Measurements from ENCODE around the gene QRICH1. TPM values are rescaled to one million over a fixed set of nuclear protein-coding genes. Genes with fewer than 3 reads are reported as not detected.

QRICH1 gene
- total RNA-seq, 1 experiment from 2014 or later = 123 TPM

- Mint-ChIP-seq H3K27ac (peak overlapping the region; percentile 5; the same call in 1 of the 2 replicates), H3K27me3 (ENCODE audit: low read depth) (no peaks in the 10 kb centered on the region; the same call in 1 of the 2 replicates), H3K9me3 (no peaks in the 10 kb centered on the region), H3K36me3 (no peaks in the 10 kb centered on the region), H3K4me1 (peaks cover 12% of the 10 kb centered on the region), H3K4me3 (peak overlapping the region; percentile 89)
- ChIA-PET POLR2A (interaction anchor here (1.5 kb wide), 1 partner anchor 38 kb away, joined by 6 read pairs; the partner anchor contains the start of gene QRICH1), CTCF (interaction anchor here (1.2 to 3.4 kb wide), 8 partner anchors 11 to 445 kb away, joined by 3 to 36 read pairs (median 7); partner anchors contain the start of genes KLHDC8B, NDUFAF3, QRICH1 and USP19)
- no peak for DNase-seq (ENCODE audit: low spot score)
- no peak for ATAC-seq
- TF ChIP-seq CTCF (IDR thresholded peaks at IDR 0.05) (no peak), MYBL2 (CRISPR knock-in tag; IDR thresholded peaks at IDR 0.05) (no peak), CDX4 (CRISPR knock-in tag; IDR thresholded peaks at IDR 0.05; ENCODE audit: borderline replicate concordance) (no peak), ZNF532 (CRISPR knock-in tag; IDR thresholded peaks at IDR 0.05; ENCODE audit: borderline replicate concordance) (no peak)
Observed at GRCh38 chr3:49131576-49131975, 37.7 kb upstream of the QRICH1 start.

- ChIA-PET POLR2A (no interaction called here), CTCF (interaction anchor here (1.5 to 3.4 kb wide), 3 partner anchors 10 to 109 kb away, joined by 4 to 21 read pairs (median 5); partner anchors contain the start of genes NDUFAF3, QRICH1 and USP19)
- Mint-ChIP-seq H3K36me3 (no peaks in the 10 kb centered on the region), H3K9me3 (no peaks in the 10 kb centered on the region), H3K27ac (no peak overlapping the region), H3K4me1 (peaks cover 12% of the 10 kb centered on the region), H3K4me3 (peak overlapping the region; percentile 89; the same call in 1 of the 2 replicates), H3K27me3 (ENCODE audit: low read depth) (no peaks in the 10 kb centered on the region; the same call in 1 of the 2 replicates)
- DNase-seq (ENCODE audit: low spot score) (no peak), ATAC-seq (no peak)
- no peak for TF ChIP-seq GTF2I (CRISPR knock-in tag; conservative IDR thresholded peaks at IDR 0.05)
- TF ChIP-seq PRRX2 (CRISPR knock-in tag; IDR thresholded peaks at IDR 0.05) = no peak
- no peak for TF ChIP-seq RELA (CRISPR knock-in tag; IDR thresholded peaks at IDR 0.05; ENCODE audit: borderline replicate concordance)
- no peak for TF ChIP-seq MLX (CRISPR knock-in tag; IDR thresholded peaks at IDR 0.05)
- no peak for TF ChIP-seq TEAD1 (CRISPR knock-in tag; IDR thresholded peaks at IDR 0.05)
- no peak for TF ChIP-seq NFYB (CRISPR knock-in tag; conservative IDR thresholded peaks at IDR 0.05; ENCODE audit: low read depth)
Observed at GRCh38 chr3:49131040-49131439, 37.2 kb upstream of the QRICH1 start.

- peak; percentile 26 for DNase-seq (ENCODE audit: low spot score)
- CTCF ChIA-PET = interaction anchor here (1.3 kb wide), 1 partner anchor 32 kb away, joined by 4 read pairs; the partner anchor contains the start of gene QRICH1
- POLR2A ChIA-PET = no interaction called here
- peaks cover 5% of the 10 kb centered on the region; the same call in 1 of the 2 replicates for H3K36me3 Mint-ChIP-seq
- H3K9me3 Mint-ChIP-seq = no peaks in the 10 kb centered on the region
- no peak for TF ChIP-seq RELA (CRISPR knock-in tag; IDR thresholded peaks at IDR 0.05; ENCODE audit: borderline replicate concordance)
- H3K4me1 Mint-ChIP-seq = no peaks in the 10 kb centered on the region
- no peak for ATAC-seq
- no peak overlapping the region for H3K4me3 Mint-ChIP-seq
- H3K27ac Mint-ChIP-seq = 0 out of 2 replicates have a peak overlapping the region, but pooled peaks have one; percentile 25
- no peaks in the 10 kb centered on the region for H3K27me3 Mint-ChIP-seq (ENCODE audit: low read depth)
Observed at GRCh38 chr3:49124991-49125670, 31.3 kb upstream of the QRICH1 start.

Measured in WTC11 (cell line).